GM18951 (cell line): ENCODE results near the gene COL4A5.

Source experiments
- POLR2A ChIP-seq: IDR thresholded peaks from 4 replicates; pipeline ENCODE4 v1.6.1; 2011; ENCODE audit warnings: mild to moderate bottlenecking; ENCODE audit not compliant: insufficient read length, insufficient read depth; ENCODE audit errors: extremely low read depth
- in situ Hi-C: fragments of 300-500 bp; cut with MboI; formaldehyde crosslinking; loops from one replicate; pipeline ENCODE4 v1.12.0; 2022; ENCODE audit warnings: low sequenced_read_pairs, mixed read lengths, inconsistent platforms; ENCODE audit not compliant: unreplicated experiment

COL4A5 gene

GRCh38 chrX:108610141-108610540, 170.5 kb downstream of the COL4A5 start:
- TF ChIP-seq POLR2A, result no peak
- in situ Hi-C loops, result no loop called here

DNA sequence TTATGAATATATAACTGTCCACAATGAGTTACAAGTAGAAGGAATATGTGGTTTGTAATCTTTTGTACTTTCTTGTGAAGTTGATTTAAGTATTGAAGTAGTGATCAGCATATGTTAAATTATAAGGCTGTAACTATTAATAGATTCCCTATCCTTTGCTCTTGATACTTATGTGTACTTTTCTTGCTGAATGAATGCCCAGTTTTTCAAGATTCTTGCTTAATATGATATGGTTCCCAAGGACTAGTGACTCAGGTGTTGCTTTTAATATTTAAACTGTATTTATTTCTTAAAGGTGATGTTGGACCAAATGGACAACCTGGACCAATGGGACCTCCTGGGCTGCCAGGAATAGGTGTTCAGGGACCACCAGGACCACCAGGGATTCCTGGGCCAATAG, 175.0 kb downstream of the COL4A5 start:
- in situ Hi-C loops, result no loop called here
- no peak for TF ChIP-seq POLR2A

DNA sequence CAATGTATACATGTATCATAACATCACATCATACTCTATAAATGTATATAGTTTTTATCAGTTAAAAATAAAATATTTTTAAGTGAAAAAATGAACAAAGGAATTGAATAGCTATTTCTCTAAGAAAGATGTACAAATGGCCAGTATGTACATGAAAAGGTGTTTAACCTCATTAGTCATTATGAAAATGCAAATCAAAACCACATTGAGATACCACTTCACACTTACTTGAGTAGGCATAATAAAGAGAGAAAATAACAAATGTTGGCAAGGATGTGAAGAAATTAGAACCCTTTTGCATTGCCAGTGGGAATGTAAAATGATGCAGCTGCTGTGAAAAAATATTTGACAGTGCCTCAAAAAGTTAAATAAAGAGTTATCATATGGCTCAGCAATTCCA, 201.2 kb downstream of the COL4A5 start:
- in situ Hi-C loops, result no loop called here
- no peak for TF ChIP-seq POLR2A

DNA sequence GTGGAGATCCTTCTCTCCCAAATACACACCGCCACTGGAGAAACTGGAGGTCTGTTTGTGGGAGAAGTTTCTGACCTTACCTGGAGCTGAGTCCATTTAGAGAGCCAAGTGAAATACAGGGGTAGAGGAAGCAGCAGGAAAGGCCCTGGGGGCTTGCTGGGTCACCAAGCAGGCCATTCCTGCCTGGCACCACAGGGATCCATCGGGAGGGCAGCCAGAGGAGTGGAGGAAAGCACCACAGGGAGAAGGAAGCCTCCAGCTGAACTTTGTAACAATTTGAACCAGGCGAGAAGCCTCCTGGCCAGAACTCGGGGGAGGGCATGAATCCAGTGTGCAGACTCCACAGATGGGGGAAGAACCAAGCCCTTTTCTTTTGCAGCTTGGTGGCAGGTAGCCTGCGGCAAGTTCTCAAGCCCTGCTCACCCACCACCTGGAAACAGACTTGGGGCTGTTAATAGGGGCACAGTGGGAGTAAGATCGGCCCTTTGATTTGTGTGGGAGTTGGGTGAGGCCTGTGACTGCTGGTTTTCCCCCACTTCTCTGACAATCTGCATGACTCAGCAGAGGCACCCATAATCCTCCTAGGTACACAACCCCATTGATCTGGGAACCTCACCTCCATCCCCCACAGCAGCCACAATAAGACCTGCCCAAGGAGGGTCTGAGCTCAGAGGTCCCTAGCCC, 202.1 kb downstream of the COL4A5 start:
- in situ Hi-C loops, result no loop called here
- no peak for TF ChIP-seq POLR2A

DNA sequence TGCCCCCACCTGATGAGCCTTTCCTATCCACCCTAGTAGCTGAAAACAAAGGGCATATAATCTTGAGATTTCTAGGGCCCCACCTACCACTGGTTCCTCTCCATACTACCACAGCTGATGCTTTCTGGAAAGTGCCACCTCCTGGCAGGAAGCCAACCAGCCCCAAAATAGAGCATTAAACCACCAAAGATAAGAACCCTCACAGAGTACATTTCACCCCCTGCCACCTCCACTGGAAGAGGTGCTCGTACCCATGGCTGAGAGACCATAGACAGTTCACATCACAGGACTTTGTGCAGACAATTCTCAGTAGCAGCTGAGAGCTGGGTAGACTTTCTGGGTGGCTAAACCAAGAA, 202.6 kb downstream of the COL4A5 start:
- in situ Hi-C loops, result no loop called here
- no peak for TF ChIP-seq POLR2A

- in situ Hi-C loops, result no loop called here
- TF ChIP-seq POLR2A, result no peak
Measured at GRCh38 chrX:108664701-108665100, 225.1 kb downstream of the COL4A5 start.

DNA sequence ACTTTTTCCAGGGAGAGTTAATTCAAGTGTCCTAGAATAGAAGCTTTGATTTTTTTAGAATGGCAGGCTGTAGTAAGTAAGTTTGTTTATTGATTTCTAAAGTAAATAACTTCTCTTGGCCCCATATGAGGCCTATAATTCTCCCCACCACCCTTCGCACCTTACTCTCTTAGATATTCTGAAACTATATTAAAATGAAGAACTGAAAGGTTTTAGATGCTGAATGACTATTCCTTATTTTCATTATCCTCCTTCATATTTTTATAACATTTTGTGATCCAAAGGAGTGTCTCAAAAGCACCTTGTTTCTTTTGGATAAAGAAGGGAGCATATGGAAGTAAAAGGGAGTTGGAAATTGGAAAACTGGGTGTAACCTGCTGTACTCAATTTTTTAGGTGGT, 226.5 kb downstream of the COL4A5 start:
- no peak for TF ChIP-seq POLR2A
- in situ Hi-C loops, result no loop called here

- no peak for TF ChIP-seq POLR2A
- in situ Hi-C loops, result no loop called here
Measured at GRCh38 chrX:108671526-108671925, 231.9 kb downstream of the COL4A5 start.

DNA sequence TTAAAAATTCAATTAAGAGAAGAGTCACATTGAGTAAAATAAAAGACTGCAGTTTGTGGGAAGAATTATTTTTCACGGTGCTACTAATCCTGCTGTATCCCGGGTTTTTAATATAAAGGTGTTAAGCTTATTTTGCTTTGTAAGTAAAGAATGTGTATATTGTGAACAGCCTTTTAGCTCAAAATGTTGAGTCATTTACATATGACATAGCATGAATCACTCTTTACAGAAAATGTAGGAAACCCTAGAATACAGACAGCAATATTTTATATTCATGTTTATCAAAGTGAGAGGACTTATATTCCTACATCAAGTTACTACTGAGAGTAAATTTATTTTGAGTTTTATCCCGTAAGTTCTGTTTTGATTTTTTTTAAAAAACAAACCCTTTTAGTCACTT, 257.1 kb downstream of the COL4A5 start:
- no peak for TF ChIP-seq POLR2A
- in situ Hi-C loops, result no loop called here

GRCh38 chrX:108699368-108699767, 259.7 kb downstream of the COL4A5 start:
- in situ Hi-C loops, result no loop called here
- no peak for TF ChIP-seq POLR2A

GRCh38 chrX:108701633-108702032, 262.0 kb downstream of the COL4A5 start:
- TF ChIP-seq POLR2A, result no peak
- in situ Hi-C loops, result no loop called here

DNA sequence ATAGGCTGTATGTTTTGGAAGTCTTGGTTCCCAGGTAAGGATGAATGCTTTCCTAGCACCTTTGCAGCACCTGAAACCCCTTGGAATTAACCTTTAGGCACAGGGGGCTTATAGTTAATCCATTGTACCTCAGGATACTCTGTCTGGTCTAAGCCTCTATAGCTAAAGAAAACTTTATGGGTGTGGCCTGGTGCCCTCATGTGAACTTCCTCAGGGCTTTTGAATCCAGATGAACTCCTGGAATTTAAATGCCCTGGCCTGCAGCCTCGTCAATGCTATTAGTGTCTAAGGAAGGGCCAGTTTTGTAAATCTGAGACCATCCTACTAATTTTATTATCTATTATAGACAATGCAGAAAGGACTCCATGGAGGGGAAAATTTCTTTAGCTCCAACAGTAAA, 262.9 kb downstream of the COL4A5 start:
- no peak for TF ChIP-seq POLR2A
- in situ Hi-C loops, result no loop called here

GRCh38 chrX:108704839-108705238, 265.2 kb downstream of the COL4A5 start:
- in situ Hi-C loops, result no loop called here
- TF ChIP-seq POLR2A, result no peak

DNA sequence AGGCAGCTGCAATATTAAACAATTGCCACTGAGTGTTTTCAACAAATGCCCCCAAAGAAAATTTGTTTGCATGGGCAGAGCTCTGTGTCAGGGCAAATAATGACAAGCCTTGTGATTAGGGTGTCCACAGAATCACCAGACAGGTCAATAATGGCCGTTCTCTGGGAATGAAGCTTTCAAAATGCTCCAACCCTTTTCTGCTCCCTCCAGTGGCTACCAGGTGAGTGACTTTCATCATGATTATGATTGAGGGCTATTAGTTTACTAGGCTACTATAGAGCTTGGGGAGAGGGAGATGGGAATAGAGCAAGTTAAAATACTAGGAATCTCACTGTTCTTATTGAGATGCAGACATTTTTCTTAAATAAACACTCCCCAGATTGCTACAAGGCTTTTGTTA, 273.2 kb downstream of the COL4A5 start:
- TF ChIP-seq POLR2A, result no peak
- in situ Hi-C loops, result no loop called here

GRCh38 chrX:108722561-108722960, 282.9 kb downstream of the COL4A5 start:
- TF ChIP-seq POLR2A, result no peak
- in situ Hi-C loops, result no loop called here
